GM12878 (cell line): Measurements from ENCODE around the gene RAMACL. TPM values are rescaled to one million over a fixed set of nuclear protein-coding genes. Genes with fewer than 3 reads are reported as not detected.

Source experiments
- ATAC-seq: fragments of 200-7000 bp; cut with Tn5 transposase; 3 replicates; pipeline ENCODE4 v1.9.1; 2020; ENCODE audit warnings: mild to moderate bottlenecking, moderate library complexity
- BruUV-seq: library from RNA; stranded (reverse); fragments of 400-500 nt; replicated peaks from 2 replicates; lab custom pipeline; 2021; lab: Mats Ljungman, UMichigan
- CTCF ChIA-PET: fragments of 300-600 bp; sonication (Branson Sonifier 250); formaldehyde crosslinking; extraction: SDS; loops from one replicate; lab custom pipeline; 2021; ENCODE audit warnings: inconsistent platforms; lab: Yijun Ruan, JAX
- POLR2A ChIA-PET: fragments of 350-600 bp; formaldehyde crosslinking; extraction: SDS; loops from one replicate; lab custom pipeline; 2021; ENCODE audit warnings: inconsistent platforms; lab: Charles Lee
- RAD21 ChIA-PET: fragments of 300-600 bp; sonication (Branson Sonifier 250); formaldehyde crosslinking; loops from one replicate; lab custom pipeline; 2023; ENCODE audit warnings: antibody characterized with exemption; ENCODE audit not compliant: unreplicated experiment; lab: Charles Lee
- SMC1A ChIA-PET: fragments of 300-600 bp; sonication (Branson Sonifier 250); formaldehyde crosslinking; loops from one replicate; lab custom pipeline; 2023; ENCODE audit not compliant: unreplicated experiment, uncharacterized antibody; lab: Charles Lee
- DNase-seq: peaks from one replicate; pipeline ENCODE4 v3.0.0-alpha.2; 2011; ENCODE audit warnings: low read depth, low spot score
- FAIRE-seq: peaks from 3 replicates; lab custom pipeline; 2011; peaks lifted over from hg19 to GRCh38; lab: Jason Lieb, UNC
- H2AFZ ChIP-seq: 2 replicates; pipeline ENCODE4 v1.6.0; 2011; ENCODE audit warnings: low read depth, low read length, control low read depth; ENCODE audit not compliant: control insufficient read depth
- H3K27ac ChIP-seq: 2 replicates; pipeline ENCODE4 v1.5.1; 2011; ENCODE audit warnings: control low read depth; ENCODE audit not compliant: control insufficient read depth, insufficient read depth
- H3K27me3 ChIP-seq, 2 experiments: replicated peaks in 1 of 2; 2 replicates each; pipeline versions ENCODE4 v1.6.0 to v1.6.1; 2011; ENCODE audit warnings: low read length in 1 of 2; ENCODE audit not compliant: control insufficient read depth in 2 of 2, insufficient read depth in 2 of 2
- H3K36me3 ChIP-seq, 2 experiments: 2 replicates each; pipeline ENCODE4 v1.5.1; 2011; ENCODE audit warnings: low read length in 1 of 2; ENCODE audit not compliant: control insufficient read depth in 2 of 2, insufficient read depth in 2 of 2
- H3K4me1 ChIP-seq: 2 replicates; pipeline ENCODE4 v1.6.1; 2011; ENCODE audit warnings: mild to moderate bottlenecking, low read length, moderate library complexity, mixed read lengths; ENCODE audit not compliant: control insufficient read depth, insufficient read depth
- H3K4me2 ChIP-seq: 2 replicates; pipeline ENCODE4 v1.6.0; 2011; ENCODE audit warnings: control low read depth; ENCODE audit not compliant: control insufficient read depth, insufficient read depth
- H3K4me3 ChIP-seq: fragments of 200-600 bp; sonication (generic); 2 replicates; pipeline ENCODE4 v1.5.1; 2016
- H3K79me2 ChIP-seq: 2 replicates; pipeline ENCODE4 v1.6.0; 2011; ENCODE audit warnings: low read length; ENCODE audit not compliant: control insufficient read depth, insufficient read depth
- H3K9ac ChIP-seq: 2 replicates; pipeline ENCODE4 v1.8.0; 2011; ENCODE audit warnings: low read length, control low read depth, mixed read lengths; ENCODE audit not compliant: control insufficient read depth, insufficient read depth
- H3K9me3 ChIP-seq: replicated peaks from 3 replicates; pipeline ENCODE4 v1.5.1; 2011; ENCODE audit warnings: mild to moderate bottlenecking, low read length; ENCODE audit not compliant: control insufficient read depth, insufficient read depth
- H4K20me1 ChIP-seq: 2 replicates; pipeline ENCODE4 v1.6.0; 2011; ENCODE audit not compliant: control insufficient read depth, insufficient read depth
- EZH2 ChIP-seq: IDR thresholded peaks from 2 replicates; pipeline ENCODE4 v1.6.1; 2012; ENCODE audit warnings: low read depth, mild to moderate bottlenecking, control low read depth, inconsistent platforms, low read length, borderline replicate concordance; ENCODE audit not compliant: control insufficient read depth
- MEF2B ChIP-seq: fragments of 450-650 bp; IDR thresholded peaks from 2 replicates; pipeline ENCODE4 v1.6.1; 2018; ENCODE audit warnings: mild to moderate bottlenecking, moderate library complexity; ENCODE audit not compliant: partially characterized antibody, poor library complexity, severe bottlenecking
- MYB ChIP-seq: fragments of 150-350 bp; IDR thresholded peaks from 2 replicates; pipeline ENCODE4 v1.6.1; 2014; ENCODE audit warnings: mild to moderate bottlenecking, low read depth, low read length, borderline replicate concordance
- NFXL1 ChIP-seq: fragments of 450-650 bp; IDR thresholded peaks from 2 replicates; pipeline ENCODE4 v1.6.1; 2017; ENCODE audit warnings: antibody characterized with exemption, mild to moderate bottlenecking, borderline replicate concordance
- NRF1 ChIP-seq: conservative IDR thresholded peaks from 2 replicates; pipeline ENCODE4 v1.6.1; 2011; ENCODE audit warnings: mild to moderate bottlenecking, low read depth, low read length, improper control_type of control experiment
- POLR2A ChIP-seq: IDR thresholded peaks from 2 replicates; pipeline ENCODE4 v1.6.1; 2011; ENCODE audit warnings: low read depth, mild to moderate bottlenecking, low read length
- PRDM15 ChIP-seq: fragments of 450-650 bp; formaldehyde crosslinking; IDR thresholded peaks from 2 replicates; pipeline ENCODE4 v1.4.0; 2020; ENCODE audit warnings: mild to moderate bottlenecking, moderate library complexity
- STAT1 ChIP-seq: fragments of 450-650 bp; conservative IDR thresholded peaks from 2 replicates; pipeline ENCODE4 v1.6.1; 2014; ENCODE audit warnings: antibody characterized with exemption, mild to moderate bottlenecking
- TAF1 ChIP-seq: IDR thresholded peaks from 2 replicates; pipeline ENCODE4 v1.6.1; 2011; ENCODE audit warnings: mild to moderate bottlenecking, low read depth, low read length, borderline replicate concordance
- WRNIP1 ChIP-seq: IDR thresholded peaks from 2 replicates; pipeline ENCODE4 v1.6.1; 2011; ENCODE audit warnings: low read depth, low read length, improper control_type of control experiment, borderline replicate concordance
- ZBTB40 ChIP-seq: fragments of 450-650 bp; IDR thresholded peaks from 2 replicates; pipeline ENCODE4 v1.6.1; 2016; ENCODE audit warnings: mild to moderate bottlenecking, moderate library complexity, borderline replicate concordance
- WGBS: methylation state at CpG from one replicate; pipeline ENCODE4 v1.1.6; 2016; ENCODE audit warnings: low lambda C conversion rate; ENCODE audit not compliant: insufficient replicate concordance, insufficient coverage; ENCODE audit errors: missing lambda C conversion rate; 5-methylcytosine and 5-hydroxymethylcytosine counted together
- in situ Hi-C: fragments of 300-500 bp; cut with MboI; formaldehyde crosslinking; loops from 9 replicates; pipeline ENCODE4 v1.14.3; 2018; ENCODE audit warnings: mixed read lengths
- intact Hi-C: fragments of 100-400 bp; cut with micrococcal nuclease; formaldehyde crosslinking; loops from one replicate; pipeline ENCODE4 v1.14.2; 2022; ENCODE audit not compliant: unreplicated experiment
- polyA plus RNA-seq, 11 experiments: library from polyadenylated mRNA; depleted of rRNA in 4 of 11; unstranded in 6 of 11; stranded (reverse) in 5 of 11; fragments of >200 nt; fragmentation: Nextera tagmentation in 4 of 11; fragmentation: Illumina TruSeq in 1 of 11; extraction: Ambion mirVana in 4 of 11; extraction: Trizol in 1 of 11; gene quantifications; 1 replicate in 1 of 11; 2 replicates in 10 of 11; pipeline versions ENCODE4 v1.2.1 to v1.2.3, GENCODE V29; 2011 to 2016; ENCODE audit warnings: inconsistent platforms in 2 of 11, missing spikeins in 2 of 11, low read depth in 1 of 11
- total RNA-seq, 4 experiments: library from RNA; depleted of rRNA in 3 of 4; stranded (reverse); fragments of >200 nt in 3 of 4; fragmentation: Illumina TruSeq in 1 of 4; extraction: Trizol in 1 of 4; gene quantifications; 2 replicates each; pipeline versions ENCODE4 v1.2.1 to v1.2.3, GENCODE V29; 2013 to 2021
- TF ChIP-seq, protein P1 (sequence below): fragments of 450-650 bp; IDR thresholded peaks from 2 replicates; pipeline ENCODE4 v1.6.1; 2017; ENCODE audit warnings: mild to moderate bottlenecking

The RAMACL gene
- total and polyA plus RNA-seq, 10 of the 15 experiments (the other 5 are each of a cell fraction or from before 2014, with no cell fraction given): 0.09 to 1.3 (median 0.31) TPM; not detected in 1

- in situ Hi-C loops: no loop called here
- intact Hi-C loops: no loop called here
- Histone ChIP-seq H3K36me3 (no peaks in the 10 kb centered on the region), H3K79me2 (no peaks in the 10 kb centered on the region), H2AFZ (no peak overlapping the region), H3K9ac (no peak overlapping the region), H3K9me3 (peaks cover 3% of the 10 kb centered on the region; the same call in 2 of the 3 replicates), H4K20me1 (no peaks in the 10 kb centered on the region), H3K4me2 (no peak overlapping the region), H3K27ac (no peak overlapping the region), H3K4me1 (no peaks in the 10 kb centered on the region), H3K27me3 (no peaks in the 10 kb centered on the region), H3K4me3 (no peak overlapping the region)
- ChIA-PET SMC1A (no interaction called here), POLR2A (no interaction called here), CTCF (no interaction called here), RAD21 (no interaction called here)
- ATAC-seq (no peak), FAIRE-seq (no peak), DNase-seq (no peak)
- BruUV-seq: no TSS peak
- 51% methylated on average over 15 of the region's 15 CpGs for WGBS
- TF ChIP-seq TAF1 (no peak), NFXL1 (no peak), NRF1 (no peak), EZH2 (no peak), PRDM15 (no peak), ZBTB40 (no peak), STAT1 (no peak), MEF2B (no peak), POLR2A (no peak), MYB (no peak), WRNIP1 (no peak)
- TF ChIP-seq, protein P1, sequence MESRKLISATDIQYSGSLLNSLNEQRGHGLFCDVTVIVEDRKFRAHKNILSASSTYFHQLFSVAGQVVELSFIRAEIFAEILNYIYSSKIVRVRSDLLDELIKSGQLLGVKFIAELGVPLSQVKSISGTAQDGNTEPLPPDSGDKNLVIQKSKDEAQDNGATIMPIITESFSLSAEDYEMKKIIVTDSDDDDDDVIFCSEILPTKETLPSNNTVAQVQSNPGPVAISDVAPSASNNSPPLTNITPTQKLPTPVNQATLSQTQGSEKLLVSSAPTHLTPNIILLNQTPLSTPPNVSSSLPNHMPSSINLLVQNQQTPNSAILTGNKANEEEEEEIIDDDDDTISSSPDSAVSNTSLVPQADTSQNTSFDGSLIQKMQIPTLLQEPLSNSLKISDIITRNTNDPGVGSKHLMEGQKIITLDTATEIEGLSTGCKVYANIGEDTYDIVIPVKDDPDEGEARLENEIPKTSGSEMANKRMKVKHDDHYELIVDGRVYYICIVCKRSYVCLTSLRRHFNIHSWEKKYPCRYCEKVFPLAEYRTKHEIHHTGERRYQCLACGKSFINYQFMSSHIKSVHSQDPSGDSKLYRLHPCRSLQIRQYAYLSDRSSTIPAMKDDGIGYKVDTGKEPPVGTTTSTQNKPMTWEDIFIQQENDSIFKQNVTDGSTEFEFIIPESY: no peak
Measured at GRCh38 chr6:166578536-166579236, 7.8 kb downstream of the RAMACL start.
